ENCODE results near the gene OR5P2.
"Not testable (repeated sequence)": the region's sequence is repeated elsewhere in the genome, so short reads cannot be mapped to it uniquely, and the experiment has no call there.

The OR5P2 gene, protein sequence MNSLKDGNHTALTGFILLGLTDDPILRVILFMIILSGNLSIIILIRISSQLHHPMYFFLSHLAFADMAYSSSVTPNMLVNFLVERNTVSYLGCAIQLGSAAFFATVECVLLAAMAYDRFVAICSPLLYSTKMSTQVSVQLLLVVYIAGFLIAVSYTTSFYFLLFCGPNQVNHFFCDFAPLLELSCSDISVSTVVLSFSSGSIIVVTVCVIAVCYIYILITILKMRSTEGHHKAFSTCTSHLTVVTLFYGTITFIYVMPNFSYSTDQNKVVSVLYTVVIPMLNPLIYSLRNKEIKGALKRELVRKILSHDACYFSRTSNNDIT

DNA sequence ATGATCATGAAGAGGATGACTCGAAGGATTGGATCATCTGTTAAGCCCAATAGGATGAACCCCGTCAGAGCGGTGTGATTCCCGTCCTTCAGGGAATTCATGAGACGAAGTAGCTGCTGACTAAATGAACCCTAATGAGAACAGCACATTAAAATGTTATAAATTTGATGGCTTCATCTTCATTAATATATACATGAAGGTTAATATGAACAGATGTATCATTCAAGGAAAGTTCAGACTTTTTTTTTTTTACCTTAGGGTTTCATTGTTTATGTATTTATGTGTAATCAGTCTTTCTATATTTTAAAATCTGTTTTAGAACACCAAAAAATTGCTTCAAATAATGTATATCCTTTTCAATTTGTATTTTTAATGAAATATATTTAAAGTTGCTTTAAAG, at the start of gene OR5P2:
OR5P2 (minus strand) TSS at position 101 of the 400 bp plus-strand sequence; CDS start at position 101, 0 bp downstream.
- DNase-seq, result no peak

GRCh38 chr11:7846003-7846402, 49.3 kb upstream of the OR5P2 start:
- DNase-seq, result no peak

DNA sequence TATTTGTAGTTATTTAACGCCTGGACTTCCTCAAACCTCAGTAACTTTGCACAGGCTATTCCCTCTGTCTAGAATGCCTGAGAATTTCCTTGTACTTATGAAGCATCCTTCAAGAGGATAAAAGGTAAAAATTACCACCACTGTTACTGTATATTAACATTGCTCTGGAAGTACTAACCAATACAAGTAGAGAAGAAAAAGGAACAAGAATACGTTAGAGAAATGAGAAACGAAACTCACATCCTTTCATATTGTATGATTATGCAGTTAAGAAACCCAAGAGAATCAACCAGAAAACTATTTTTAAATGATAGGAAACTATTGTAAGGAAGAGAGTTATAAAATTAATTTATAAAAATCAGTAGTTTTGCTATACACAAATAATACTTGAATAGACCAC, 48.2 kb upstream of the OR5P2 start:
- DNase-seq, result no peak

- no peak for DNase-seq
These were observed 47.8 kb upstream of the OR5P2 start for GRCh38 chr11:7844521-7844920.

DNA sequence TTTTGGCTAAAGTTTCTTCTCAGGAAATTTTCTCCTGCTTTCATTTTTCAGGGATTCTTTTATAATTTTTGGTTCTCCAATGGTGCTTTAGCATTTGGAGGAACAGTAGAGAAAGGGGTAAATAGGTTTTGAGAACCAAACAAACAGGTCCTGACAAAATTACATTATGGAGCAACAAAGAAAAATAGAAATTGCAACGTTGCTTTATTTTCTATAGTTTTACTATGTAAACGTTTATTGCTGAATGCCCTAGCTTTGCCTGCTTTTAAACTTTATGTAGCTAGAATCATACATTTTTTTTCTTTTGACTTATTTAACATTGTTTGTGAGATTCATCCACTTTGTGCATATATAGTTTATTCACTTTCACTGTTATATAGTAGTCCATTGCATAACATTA, 43.8 kb upstream of the OR5P2 start:
- DNase-seq, result no peak

DNA sequence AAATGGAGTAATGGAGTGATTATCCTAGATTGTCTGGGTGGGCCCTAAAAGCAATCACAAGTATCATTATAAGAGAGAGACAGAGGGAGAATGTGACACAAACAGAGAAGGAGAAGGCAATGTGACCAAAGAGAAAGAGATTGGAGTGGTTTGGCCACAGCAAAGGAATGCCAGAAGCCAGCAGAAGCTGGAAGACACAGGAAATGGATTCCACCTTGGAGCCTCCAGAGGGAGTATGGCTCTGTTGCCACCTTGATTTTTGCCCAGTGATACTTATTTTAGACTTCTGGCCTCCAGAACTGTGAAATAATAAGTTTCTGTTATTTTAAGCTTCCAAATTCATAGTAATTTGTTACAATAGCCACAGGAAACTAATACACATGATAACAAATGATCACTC, 36.8 kb upstream of the OR5P2 start:
- DNase-seq, result no peak

- DNase-seq, result no peak
These were observed 34.0 kb upstream of the OR5P2 start, which contains the start of gene OR5P3 for GRCh38 chr11:7830740-7831139. TSS of gene OR5P3 (minus strand) at chr11:7830840.

- no peak for DNase-seq
These were observed 29.6 kb upstream of the OR5P2 start for GRCh38 chr11:7826324-7826723.

DNA sequence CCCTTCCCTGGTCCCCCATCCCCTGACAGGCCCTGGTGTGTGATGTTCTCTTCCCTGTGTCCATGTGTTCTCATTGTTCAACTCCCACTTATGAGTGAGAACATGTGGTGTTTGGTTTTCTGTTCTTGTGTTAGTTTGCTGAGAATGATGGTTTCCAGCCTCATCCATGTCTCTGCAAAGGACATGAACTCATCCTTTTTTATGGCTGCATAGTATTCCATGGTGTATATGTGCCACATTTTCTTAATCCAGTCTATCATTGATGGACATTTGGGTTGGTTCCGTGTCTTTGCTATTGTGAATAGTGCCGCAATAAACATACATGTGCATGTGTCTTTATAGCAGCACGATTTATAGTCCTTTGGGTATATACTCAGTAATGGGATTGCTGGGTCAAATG, 23.7 kb upstream of the OR5P2 start:
- not testable (repeated sequence) for DNase-seq

DNA sequence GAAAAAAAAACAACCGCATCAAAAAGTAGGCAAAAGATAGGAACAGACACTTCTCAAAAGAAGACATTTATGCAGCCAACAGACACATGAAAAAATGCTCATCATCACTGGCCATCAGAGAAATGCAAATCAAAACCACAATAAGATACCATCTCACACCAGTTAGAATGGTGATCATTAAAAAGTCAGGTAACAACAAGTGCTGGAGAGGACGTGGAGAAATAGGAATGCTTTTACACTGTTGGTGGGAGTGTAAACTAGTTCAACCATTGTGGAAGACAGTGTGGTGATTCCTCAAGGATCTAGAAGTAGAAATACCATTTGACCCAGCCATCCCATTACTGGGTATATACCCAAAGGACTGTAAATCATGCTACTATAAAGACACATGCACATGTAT, 18.2 kb upstream of the OR5P2 start:
- DNase-seq, result not testable (repeated sequence)

DNA sequence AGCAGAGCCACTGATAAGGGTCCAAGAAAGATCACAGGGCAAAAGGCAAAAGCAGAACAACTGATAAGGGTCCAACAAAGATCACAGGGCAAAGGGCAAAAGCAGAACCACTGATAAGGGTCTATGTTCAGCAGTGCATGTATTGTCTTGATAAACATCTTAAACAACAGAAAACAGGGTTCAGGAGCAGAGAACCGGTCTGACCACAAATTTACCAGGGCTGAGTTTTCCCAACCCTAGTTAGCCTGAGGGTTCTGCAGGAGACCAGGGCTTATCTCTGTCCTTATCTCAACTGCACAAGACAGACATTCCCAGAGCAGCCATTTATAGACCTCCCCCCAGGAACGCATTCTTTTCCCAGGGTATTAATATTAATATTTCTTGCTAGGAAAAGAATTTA, 13.6 kb upstream of the OR5P2 start:
- DNase-seq, result not testable (repeated sequence)

DNA sequence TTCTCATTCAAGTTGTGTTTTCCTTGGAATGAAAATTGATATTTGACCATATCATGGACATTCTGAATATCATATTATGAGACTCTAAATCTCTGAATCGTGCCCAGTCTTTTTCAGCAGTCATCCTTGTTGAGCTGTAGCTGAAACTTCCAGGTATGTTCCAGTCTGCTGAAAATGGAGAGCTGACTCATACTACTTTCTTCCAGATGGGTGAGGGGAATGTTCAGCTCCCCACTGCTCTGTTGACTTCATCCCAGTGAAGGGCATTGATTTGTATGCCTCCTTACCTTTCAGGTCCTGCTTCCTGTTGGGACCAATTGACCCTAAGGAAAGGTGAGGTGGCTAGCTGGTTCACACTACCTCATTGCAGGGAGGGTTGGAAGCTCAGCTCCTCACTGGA, 3.5 kb downstream of the OR5P2 start:
- DNase-seq, result no peak

DNA sequence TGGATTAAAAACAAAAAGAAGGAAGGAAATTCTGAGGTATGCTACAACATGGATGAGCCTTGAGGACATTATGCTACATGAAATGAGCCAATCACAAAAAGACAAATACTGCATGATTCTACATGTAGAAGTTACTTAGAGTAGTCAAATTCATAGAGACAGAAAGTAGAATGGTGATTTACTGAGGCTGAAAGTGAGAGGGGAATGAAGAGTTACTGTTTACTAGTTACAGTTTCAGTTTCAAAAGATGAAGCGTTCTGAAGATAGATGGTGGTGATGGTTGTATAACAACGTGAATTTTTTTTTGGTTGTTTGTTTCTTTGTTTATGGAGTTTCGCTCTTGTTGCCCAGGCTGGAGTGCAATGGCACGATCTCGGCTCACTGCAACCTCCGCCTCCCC, 9.5 kb downstream of the OR5P2 start:
- DNase-seq, result no peak

GRCh38 chr11:7775689-7776088, 21.1 kb downstream of the OR5P2 start:
- DNase-seq, result no peak

GRCh38 chr11:7764301-7764700, 32.4 kb downstream of the OR5P2 start:
- DNase-seq, result not testable (repeated sequence)

DNA sequence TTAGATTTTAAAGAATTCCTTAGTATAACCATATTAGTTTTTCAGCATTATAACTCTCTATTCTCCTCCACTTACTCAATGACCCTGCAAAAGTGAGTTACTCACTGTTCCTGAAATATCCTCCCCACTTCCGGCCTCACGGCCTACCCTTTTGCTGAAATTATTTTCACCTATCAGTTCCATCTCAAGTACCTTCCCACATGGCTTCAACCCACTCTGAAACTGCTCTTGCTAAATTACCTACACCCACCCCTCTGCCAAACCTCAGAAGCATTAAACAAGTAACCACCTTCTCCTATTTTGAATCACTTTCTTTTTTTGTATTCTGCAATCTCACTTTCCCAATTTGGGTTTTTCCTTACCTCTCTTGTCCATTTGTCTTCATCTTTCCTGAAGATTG, 37.7 kb downstream of the OR5P2 start:
- no peak for DNase-seq

GRCh38 chr11:7749456-7749855, 47.3 kb downstream of the OR5P2 start:
- no peak for DNase-seq
